ENCODE data around the gene SCAF1.

GRCh38 chr19:49663224-49663623, 21.2 kb downstream of the SCAF1 start:
- TF ChIP-seq POLR2A (IDR thresholded peaks at IDR 0.05), result no peak
- TF ChIP-seq, protein P1, sequence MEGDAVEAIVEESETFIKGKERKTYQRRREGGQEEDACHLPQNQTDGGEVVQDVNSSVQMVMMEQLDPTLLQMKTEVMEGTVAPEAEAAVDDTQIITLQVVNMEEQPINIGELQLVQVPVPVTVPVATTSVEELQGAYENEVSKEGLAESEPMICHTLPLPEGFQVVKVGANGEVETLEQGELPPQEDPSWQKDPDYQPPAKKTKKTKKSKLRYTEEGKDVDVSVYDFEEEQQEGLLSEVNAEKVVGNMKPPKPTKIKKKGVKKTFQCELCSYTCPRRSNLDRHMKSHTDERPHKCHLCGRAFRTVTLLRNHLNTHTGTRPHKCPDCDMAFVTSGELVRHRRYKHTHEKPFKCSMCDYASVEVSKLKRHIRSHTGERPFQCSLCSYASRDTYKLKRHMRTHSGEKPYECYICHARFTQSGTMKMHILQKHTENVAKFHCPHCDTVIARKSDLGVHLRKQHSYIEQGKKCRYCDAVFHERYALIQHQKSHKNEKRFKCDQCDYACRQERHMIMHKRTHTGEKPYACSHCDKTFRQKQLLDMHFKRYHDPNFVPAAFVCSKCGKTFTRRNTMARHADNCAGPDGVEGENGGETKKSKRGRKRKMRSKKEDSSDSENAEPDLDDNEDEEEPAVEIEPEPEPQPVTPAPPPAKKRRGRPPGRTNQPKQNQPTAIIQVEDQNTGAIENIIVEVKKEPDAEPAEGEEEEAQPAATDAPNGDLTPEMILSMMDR (IDR thresholded peaks at IDR 0.05), result no peak
